Karpas-422 (cell line): ENCODE measurements around the gene SLC39A11. TPM values are rescaled to one million over a fixed set of nuclear protein-coding genes. Genes with fewer than 3 reads are reported as not detected.

Experiments used
- DNase-seq: peaks from one replicate; pipeline ENCODE4 v3.0.0-alpha.2; 2015
- H2AFZ ChIP-seq: fragments of 200-600 bp; sonication (generic); 2 replicates; pipeline ENCODE4 v1.6.1; 2014; ENCODE audit warnings: antibody characterized with exemption, low read length, mixed read lengths
- H3K27ac ChIP-seq: fragments of 200-600 bp; sonication (generic); 2 replicates; pipeline ENCODE4 v1.5.1; 2014; ENCODE audit warnings: mild to moderate bottlenecking, low read length, moderate library complexity
- H3K27me3 ChIP-seq: fragments of 200-600 bp; sonication (generic); 2 replicates; pipeline ENCODE4 v1.6.1; 2014; ENCODE audit warnings: low read length, mixed read lengths
- H3K36me3 ChIP-seq: fragments of 200-600 bp; sonication (generic); 2 replicates; pipeline ENCODE4 v1.6.1; 2014; ENCODE audit warnings: low read length, mixed read lengths; ENCODE audit not compliant: insufficient read depth
- H3K4me1 ChIP-seq: fragments of 200-600 bp; sonication (generic); 2 replicates; pipeline ENCODE4 v1.6.1; 2014; ENCODE audit warnings: mild to moderate bottlenecking, low read length, mixed read lengths
- H3K4me2 ChIP-seq: fragments of 200-600 bp; sonication (generic); 2 replicates; pipeline ENCODE4 v1.6.1; 2014; ENCODE audit warnings: low read length, low read depth, mild to moderate bottlenecking; ENCODE audit not compliant: poor library complexity, severe bottlenecking
- H3K4me3 ChIP-seq: fragments of 200-600 bp; sonication (generic); 2 replicates; pipeline ENCODE4 v1.5.1; 2014; ENCODE audit warnings: mild to moderate bottlenecking, antibody characterized with exemption, low read length, mixed read lengths
- H3K79me2 ChIP-seq: fragments of 200-600 bp; sonication (generic); 2 replicates; pipeline ENCODE4 v1.6.1; 2014; ENCODE audit warnings: mild to moderate bottlenecking, low read length, mixed read lengths
- H3K9ac ChIP-seq: fragments of 200-600 bp; sonication (generic); 2 replicates; pipeline ENCODE4 v1.6.0; 2014; ENCODE audit warnings: low read length
- H3K9me2 ChIP-seq: fragments of 200-600 bp; sonication (generic), shearing (Covaris generic); replicated peaks from 2 replicates; pipeline ENCODE4 v1.6.0; 2014; ENCODE audit warnings: mild to moderate bottlenecking, low read length, moderate library complexity; ENCODE audit not compliant: insufficient read depth
- H3K9me3 ChIP-seq: fragments of 300-700, 200-600 bp; sonication (generic); 2 replicates; pipeline ENCODE4 v1.6.1; 2014; ENCODE audit warnings: low read length, mixed read lengths
- H4K20me1 ChIP-seq: fragments of 200-600 bp; sonication (generic); 2 replicates; pipeline ENCODE4 v1.6.1; 2014; ENCODE audit warnings: mild to moderate bottlenecking, antibody characterized with exemption, low read length, low read depth; ENCODE audit not compliant: insufficient read depth
- total RNA-seq: library from RNA; depleted of rRNA; stranded (reverse); fragments of >200 nt; shearing (Covaris generic); gene quantifications from 2 replicates; pipeline ENCODE4 v1.2.3, GENCODE V29; 2014; ENCODE audit warnings: low replicate concordance

SLC39A11 gene
- total RNA-seq, 1 experiment from 2014 or later = 49.6 TPM

DNA sequence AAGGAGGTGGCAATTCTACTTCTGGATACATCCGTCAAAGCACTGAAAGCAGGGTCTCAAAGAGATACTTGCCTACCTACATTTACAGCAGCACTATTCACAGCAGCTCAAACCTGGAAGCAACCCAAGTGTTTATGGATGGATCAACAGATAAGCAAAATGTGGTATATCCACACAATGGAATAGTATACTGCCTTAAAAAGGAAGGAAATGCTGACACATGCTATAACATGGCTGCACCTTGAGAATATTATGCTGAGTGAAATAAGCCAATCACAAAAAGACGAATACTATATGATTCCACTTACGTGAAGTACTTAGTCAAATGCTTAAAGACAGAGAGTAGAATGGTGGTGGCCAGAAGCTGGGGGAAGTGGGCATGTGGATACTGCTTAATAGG lies 336.2 kb downstream of the SLC39A11 start:
- H3K9ac ChIP-seq = no peak overlapping the region
- 0 out of 2 replicates have a peak, but pooled peaks cover 6% of the 10 kb centered on the region for H3K36me3 ChIP-seq
- no peak overlapping the region for H3K4me3 ChIP-seq
- 0 out of 2 replicates have a peak, but pooled peaks cover 2% of the 10 kb centered on the region for H3K79me2 ChIP-seq
- H3K9me3 ChIP-seq = no peaks in the 10 kb centered on the region
- no peak for DNase-seq
- no peak overlapping the region for H2AFZ ChIP-seq
- H3K27me3 ChIP-seq = no peaks in the 10 kb centered on the region
- no peaks in the 10 kb centered on the region for H3K9me2 ChIP-seq
- H3K4me1 ChIP-seq = no peaks in the 10 kb centered on the region
- H3K4me2 ChIP-seq = no peak overlapping the region
- no peak overlapping the region for H3K27ac ChIP-seq
- H4K20me1 ChIP-seq = no peaks in the 10 kb centered on the region

DNA sequence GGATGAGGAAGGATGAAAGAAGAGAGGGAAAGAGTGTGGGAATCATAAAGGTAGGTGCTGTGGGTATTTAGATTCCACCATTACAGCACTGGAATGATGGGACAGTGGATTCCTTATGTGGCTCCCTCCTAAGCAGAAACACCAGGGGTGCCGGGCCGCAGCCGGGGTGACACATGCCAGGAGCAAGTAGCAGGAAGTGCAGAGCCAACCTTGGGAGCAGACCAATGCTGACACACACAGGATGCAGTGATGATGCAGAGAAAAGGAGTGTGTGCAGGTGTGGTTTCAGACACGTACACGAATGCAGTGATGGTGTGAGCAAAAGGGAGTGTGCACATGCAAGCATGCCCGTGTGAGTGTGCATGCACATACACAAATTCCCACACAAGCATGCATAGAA lies 338.0 kb downstream of the SLC39A11 start:
- Histone ChIP-seq H2AFZ (no peak overlapping the region), H3K4me1 (no peaks in the 10 kb centered on the region), H3K27me3 (no peaks in the 10 kb centered on the region), H3K9me3 (no peaks in the 10 kb centered on the region), H3K4me3 (no peak overlapping the region), H3K9ac (no peak overlapping the region), H3K36me3 (0 out of 2 replicates have a peak, but pooled peaks cover 6% of the 10 kb centered on the region), H3K27ac (no peak overlapping the region), H3K4me2 (no peak overlapping the region), H3K9me2 (no peaks in the 10 kb centered on the region), H4K20me1 (no peaks in the 10 kb centered on the region), H3K79me2 (0 out of 2 replicates have a peak, but pooled peaks cover 2% of the 10 kb centered on the region)
- DNase-seq = no peak

DNA sequence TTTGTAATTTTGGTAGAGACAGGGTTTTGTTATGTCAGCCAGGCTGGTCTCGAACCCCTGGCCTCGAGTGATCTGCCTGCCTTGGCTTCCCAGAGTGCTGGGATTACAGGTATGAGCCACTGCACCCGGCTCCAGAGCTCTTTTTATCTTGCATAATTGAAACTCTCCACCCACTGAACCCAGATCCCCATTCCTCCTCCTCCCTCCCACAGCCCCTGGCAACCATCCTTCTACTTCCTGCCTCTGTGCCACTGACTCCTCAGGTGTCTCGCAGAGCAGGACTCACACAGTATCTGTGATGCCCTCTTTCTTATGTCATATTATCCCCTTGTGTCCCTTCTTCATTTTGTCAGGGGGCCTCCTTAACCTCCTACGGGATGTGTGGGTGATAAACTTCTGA lies 340.7 kb downstream of the SLC39A11 start:
- no peak overlapping the region for H2AFZ ChIP-seq
- no peaks in the 10 kb centered on the region for H3K9me3 ChIP-seq
- 0 out of 2 replicates have a peak, but pooled peaks cover 6% of the 10 kb centered on the region for H3K36me3 ChIP-seq
- H3K4me1 ChIP-seq = no peaks in the 10 kb centered on the region
- no peak overlapping the region for H3K9ac ChIP-seq
- H3K79me2 ChIP-seq = 0 out of 2 replicates have a peak, but pooled peaks cover 3% of the 10 kb centered on the region
- H3K9me2 ChIP-seq = no peaks in the 10 kb centered on the region
- no peaks in the 10 kb centered on the region for H4K20me1 ChIP-seq
- no peaks in the 10 kb centered on the region for H3K27me3 ChIP-seq
- no peak for DNase-seq
- no peak overlapping the region for H3K4me2 ChIP-seq
- no peak overlapping the region for H3K4me3 ChIP-seq
- H3K27ac ChIP-seq = no peak overlapping the region

DNA sequence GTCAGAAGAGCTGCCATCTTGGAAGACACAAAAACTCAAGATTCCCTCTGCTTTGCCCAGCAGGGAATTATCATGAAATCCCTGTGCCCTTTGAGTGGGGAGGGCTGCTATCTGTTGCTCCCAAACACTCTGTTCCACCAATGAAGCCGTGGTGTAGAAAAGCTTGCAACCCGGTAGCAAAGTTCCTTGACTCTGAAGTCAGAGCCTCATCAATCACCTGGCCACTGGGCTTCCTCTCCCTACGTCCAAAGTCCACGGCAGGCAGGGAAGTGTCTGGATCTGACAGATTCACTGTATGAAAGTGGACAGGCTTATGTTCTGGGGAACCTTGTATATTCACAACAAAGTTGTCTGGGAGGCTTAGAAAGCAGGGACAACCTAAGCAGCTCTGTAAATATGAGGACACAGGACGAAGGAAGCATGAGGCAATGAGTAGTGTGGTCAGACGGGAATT lies 343.3 kb downstream of the SLC39A11 start:
- Histone ChIP-seq H2AFZ (no peak overlapping the region), H4K20me1 (no peaks in the 10 kb centered on the region), H3K36me3 (no peaks in the 10 kb centered on the region), H3K9me2 (no peaks in the 10 kb centered on the region), H3K79me2 (0 out of 2 replicates have a peak, but pooled peaks cover 3% of the 10 kb centered on the region), H3K9me3 (no peaks in the 10 kb centered on the region), H3K27ac (no peak overlapping the region), H3K27me3 (no peaks in the 10 kb centered on the region), H3K4me2 (no peak overlapping the region), H3K4me3 (no peak overlapping the region), H3K4me1 (peaks cover 5% of the 10 kb centered on the region), H3K9ac (no peak overlapping the region)
- DNase-seq = no peak

DNA sequence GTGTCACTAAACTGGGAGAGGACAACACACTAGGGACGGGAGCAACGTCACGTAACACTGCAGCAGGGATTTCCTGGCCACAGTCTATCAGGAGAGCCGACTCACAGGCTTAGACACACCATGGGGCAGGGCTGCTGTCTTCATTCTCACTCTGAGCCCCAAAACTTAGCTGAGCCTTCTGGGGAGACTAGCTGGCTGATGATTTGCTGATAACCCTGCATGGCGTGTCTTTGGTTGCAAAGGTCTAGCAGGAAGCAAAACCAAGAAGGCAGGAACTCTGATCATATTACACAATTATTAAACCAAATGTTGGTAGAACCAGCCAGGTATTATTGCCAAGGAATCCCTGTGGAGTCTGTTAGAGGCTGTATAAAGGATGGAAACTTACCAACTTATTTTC lies 345.0 kb downstream of the SLC39A11 start:
- Histone ChIP-seq H3K9me2 (no peaks in the 10 kb centered on the region), H3K4me3 (no peak overlapping the region), H3K9me3 (no peaks in the 10 kb centered on the region), H3K27me3 (no peaks in the 10 kb centered on the region), H3K79me2 (peaks cover 7% of the 10 kb centered on the region; the same call in 1 of the 2 replicates), H3K9ac (no peak overlapping the region), H3K36me3 (no peaks in the 10 kb centered on the region), H3K4me2 (no peak overlapping the region), H2AFZ (no peak overlapping the region), H3K4me1 (peaks cover 14% of the 10 kb centered on the region), H3K27ac (no peak overlapping the region), H4K20me1 (no peaks in the 10 kb centered on the region)
- no peak for DNase-seq

DNA sequence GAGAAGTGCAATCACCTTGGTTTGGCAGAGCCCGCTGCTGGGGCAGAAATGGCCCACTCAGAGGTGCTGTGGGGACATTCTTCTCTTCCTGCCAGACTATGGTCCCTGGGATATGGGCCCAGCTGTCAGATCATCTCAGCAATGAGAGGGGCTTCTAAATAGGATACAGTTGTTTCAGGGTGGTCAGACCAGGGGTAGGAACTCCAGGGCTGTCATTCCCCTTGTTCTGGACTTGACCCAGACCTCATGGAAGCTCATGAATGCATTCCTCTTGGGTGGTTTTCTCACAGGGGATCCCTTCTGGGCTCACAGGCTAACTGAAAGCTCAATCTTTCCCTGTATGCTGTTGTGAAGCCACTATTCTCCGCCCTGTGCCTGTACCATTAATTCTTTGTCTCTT lies 347.2 kb downstream of the SLC39A11 start:
- Histone ChIP-seq H3K4me1 (peaks cover 14% of the 10 kb centered on the region), H4K20me1 (no peaks in the 10 kb centered on the region), H3K79me2 (peaks cover 7% of the 10 kb centered on the region; the same call in 1 of the 2 replicates), H3K9me2 (no peaks in the 10 kb centered on the region), H2AFZ (no peak overlapping the region), H3K9ac (no peak overlapping the region), H3K4me2 (no peak overlapping the region), H3K27me3 (no peaks in the 10 kb centered on the region), H3K9me3 (no peaks in the 10 kb centered on the region), H3K4me3 (no peak overlapping the region), H3K27ac (no peak overlapping the region), H3K36me3 (no peaks in the 10 kb centered on the region)
- DNase-seq = no peak

DNA sequence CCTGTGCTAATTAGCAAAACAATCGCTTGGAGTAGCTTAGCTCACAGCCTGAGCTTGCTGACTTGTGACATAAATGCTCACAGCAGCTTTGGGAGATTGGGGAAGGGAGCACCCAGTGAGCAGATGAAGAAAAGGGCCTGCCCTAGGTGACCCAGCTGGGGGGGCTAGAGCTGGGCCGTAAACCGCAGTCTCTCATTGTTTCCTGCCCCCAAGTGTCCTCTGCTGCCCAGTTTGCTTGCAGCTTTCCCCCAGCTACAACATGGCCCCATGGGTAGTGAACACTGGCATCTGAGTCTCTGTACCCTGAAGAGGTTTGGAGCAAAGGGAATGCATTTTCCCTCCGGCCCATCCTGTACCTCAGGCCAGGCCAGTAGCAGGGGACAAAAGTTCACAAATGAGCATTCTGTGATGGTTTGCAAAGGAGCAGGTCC lies 349.4 kb downstream of the SLC39A11 start:
- no peak for DNase-seq
- no peak overlapping the region for H3K4me3 ChIP-seq
- H3K9ac ChIP-seq = no peak overlapping the region
- peaks cover 5% of the 10 kb centered on the region; the same call in 1 of the 2 replicates for H3K79me2 ChIP-seq
- H3K36me3 ChIP-seq = no peaks in the 10 kb centered on the region
- H3K4me1 ChIP-seq = peaks cover 14% of the 10 kb centered on the region
- H3K4me2 ChIP-seq = no peak overlapping the region
- H3K27me3 ChIP-seq = no peaks in the 10 kb centered on the region
- H3K9me3 ChIP-seq = no peaks in the 10 kb centered on the region
- H4K20me1 ChIP-seq = no peaks in the 10 kb centered on the region
- H3K27ac ChIP-seq = no peak overlapping the region
- H3K9me2 ChIP-seq = no peaks in the 10 kb centered on the region
- H2AFZ ChIP-seq = no peak overlapping the region

DNA sequence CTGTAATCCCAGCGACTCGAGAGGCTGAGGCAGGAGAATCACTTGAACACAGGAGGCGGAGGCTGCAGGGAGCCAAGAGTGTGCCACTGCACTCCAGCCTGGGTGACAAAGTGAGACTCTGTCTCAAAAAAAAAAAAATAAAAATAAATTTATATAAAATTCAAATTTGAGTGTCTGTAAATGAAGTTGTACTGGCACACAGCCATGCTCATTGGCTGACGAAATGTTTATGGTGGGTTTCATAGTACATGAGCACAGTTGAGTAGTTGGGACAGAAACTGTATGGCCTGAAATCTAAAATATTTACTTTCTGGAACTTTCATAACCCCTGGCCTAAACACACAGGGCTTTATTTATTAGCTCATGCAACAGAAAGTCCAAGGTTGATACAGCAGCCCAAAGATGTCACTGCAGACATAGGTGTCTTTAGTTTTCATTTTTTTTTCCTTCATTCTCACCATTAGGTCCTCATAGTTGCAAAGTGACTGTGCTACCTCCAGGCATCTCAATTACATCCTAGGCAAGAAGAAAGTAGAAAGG lies 355.3 kb downstream of the SLC39A11 start:
- DNase-seq = no peak
- Histone ChIP-seq H3K4me1 (no peaks in the 10 kb centered on the region), H3K4me2 (no peak overlapping the region), H3K27ac (no peak overlapping the region), H3K36me3 (0 out of 2 replicates have a peak, but pooled peaks cover 6% of the 10 kb centered on the region), H3K79me2 (no peaks in the 10 kb centered on the region), H3K4me3 (no peak overlapping the region), H3K9me2 (no peaks in the 10 kb centered on the region), H2AFZ (no peak overlapping the region), H3K27me3 (no peaks in the 10 kb centered on the region), H3K9me3 (no peaks in the 10 kb centered on the region), H4K20me1 (no peaks in the 10 kb centered on the region), H3K9ac (no peak overlapping the region)
